OCI-LY3 (cell line): ENCODE results near the gene BMAL1.

Experiments
- EZH2phosphoT487 ChIP-seq: fragments of 200-600 bp; shearing (Covaris generic); IDR thresholded peaks from 2 replicates; pipeline ENCODE4 v1.6.1; 2018; ENCODE audit warnings: antibody characterized with exemption, mixed run types, low read depth
- TF ChIP-seq, protein P1 (sequence below): fragments of 200-600, 300-600 bp; sonication (generic); IDR thresholded peaks from 2 replicates; pipeline ENCODE4 v1.5.1; 2014; ENCODE audit warnings: antibody characterized with exemption, low read length, low read depth

DNA sequence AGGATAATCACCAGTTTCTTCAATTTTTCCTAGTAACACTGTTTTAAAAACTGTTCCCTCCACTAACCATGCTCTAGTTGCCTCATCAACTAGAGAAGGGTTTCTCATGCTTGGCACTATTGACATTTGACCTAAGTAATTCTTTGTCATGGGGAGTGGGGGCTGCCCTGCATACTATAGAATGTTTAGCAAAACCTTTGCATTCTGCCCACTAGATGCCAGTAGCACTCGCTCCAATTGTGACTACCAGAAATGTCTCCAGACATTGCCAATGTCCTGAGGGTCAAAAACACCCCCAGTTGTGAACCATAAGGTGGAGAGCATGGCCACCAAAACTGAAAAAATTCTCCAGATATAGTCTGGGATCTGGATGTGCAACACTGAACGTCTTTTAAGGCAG is 27.6 kb upstream of the BMAL1 start:
- TF ChIP-seq, protein P1, sequence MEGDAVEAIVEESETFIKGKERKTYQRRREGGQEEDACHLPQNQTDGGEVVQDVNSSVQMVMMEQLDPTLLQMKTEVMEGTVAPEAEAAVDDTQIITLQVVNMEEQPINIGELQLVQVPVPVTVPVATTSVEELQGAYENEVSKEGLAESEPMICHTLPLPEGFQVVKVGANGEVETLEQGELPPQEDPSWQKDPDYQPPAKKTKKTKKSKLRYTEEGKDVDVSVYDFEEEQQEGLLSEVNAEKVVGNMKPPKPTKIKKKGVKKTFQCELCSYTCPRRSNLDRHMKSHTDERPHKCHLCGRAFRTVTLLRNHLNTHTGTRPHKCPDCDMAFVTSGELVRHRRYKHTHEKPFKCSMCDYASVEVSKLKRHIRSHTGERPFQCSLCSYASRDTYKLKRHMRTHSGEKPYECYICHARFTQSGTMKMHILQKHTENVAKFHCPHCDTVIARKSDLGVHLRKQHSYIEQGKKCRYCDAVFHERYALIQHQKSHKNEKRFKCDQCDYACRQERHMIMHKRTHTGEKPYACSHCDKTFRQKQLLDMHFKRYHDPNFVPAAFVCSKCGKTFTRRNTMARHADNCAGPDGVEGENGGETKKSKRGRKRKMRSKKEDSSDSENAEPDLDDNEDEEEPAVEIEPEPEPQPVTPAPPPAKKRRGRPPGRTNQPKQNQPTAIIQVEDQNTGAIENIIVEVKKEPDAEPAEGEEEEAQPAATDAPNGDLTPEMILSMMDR: peak; percentile 24; the same call in 1 of the 2 replicates
- TF ChIP-seq EZH2phosphoT487: no peak
